DMS 273 (cell line): ENCODE results near the gene ZNF789.
"Not testable (repeated sequence)": the region's sequence is repeated elsewhere in the genome, so short reads cannot be mapped to it uniquely, and the experiment has no call there.

Source experiments
- DNase-seq: peaks from one replicate; lab custom pipeline; 2025; ENCODE audit not compliant: unreplicated experiment; lab: John Stamatoyannopoulos, UW

ZNF789 gene

DNA sequence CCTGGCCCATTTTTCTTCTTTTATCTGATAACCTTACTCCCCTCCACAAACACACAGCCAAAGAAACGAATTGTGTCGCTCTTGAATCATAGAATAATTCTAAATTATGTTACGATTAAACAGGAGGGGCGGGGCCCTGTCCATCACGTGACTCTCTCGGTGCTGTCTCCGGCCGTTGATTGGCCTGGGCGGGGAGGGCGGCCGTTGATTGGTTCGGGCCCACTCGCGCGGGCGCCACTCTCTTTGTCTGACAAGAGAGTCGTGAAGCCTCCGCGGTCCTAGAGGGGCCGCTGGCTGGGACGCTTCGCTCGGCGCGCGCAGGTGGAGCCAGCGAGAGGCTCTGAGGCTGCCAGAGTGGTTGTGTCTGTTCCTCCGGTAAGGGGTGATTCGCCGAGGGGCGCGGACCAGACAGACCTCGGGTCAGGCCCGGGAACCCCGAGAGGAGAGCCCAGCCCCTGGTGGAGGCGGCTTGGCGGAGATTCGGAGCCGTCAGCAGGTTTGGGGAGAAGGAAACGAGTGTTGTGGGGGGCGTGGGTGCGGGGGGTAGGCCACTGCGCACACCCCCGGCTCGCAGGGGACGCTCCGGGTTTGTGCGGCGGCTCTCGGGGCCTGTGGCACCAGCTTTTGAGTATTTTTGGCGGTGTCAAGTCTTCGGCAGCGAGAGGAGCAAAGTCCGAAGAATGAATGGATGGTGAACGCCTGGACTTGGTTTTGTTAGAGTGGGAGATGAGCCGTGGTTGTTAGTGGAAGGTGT lies at the start of gene ZNF789:
Gene ZNF789, plus strand, starts transcription at position 330 of the 754 bp plus-strand sequence. CDS start 3,567 bp downstream, outside the sequence.
- peak; percentile 100 for DNase-seq

DNA sequence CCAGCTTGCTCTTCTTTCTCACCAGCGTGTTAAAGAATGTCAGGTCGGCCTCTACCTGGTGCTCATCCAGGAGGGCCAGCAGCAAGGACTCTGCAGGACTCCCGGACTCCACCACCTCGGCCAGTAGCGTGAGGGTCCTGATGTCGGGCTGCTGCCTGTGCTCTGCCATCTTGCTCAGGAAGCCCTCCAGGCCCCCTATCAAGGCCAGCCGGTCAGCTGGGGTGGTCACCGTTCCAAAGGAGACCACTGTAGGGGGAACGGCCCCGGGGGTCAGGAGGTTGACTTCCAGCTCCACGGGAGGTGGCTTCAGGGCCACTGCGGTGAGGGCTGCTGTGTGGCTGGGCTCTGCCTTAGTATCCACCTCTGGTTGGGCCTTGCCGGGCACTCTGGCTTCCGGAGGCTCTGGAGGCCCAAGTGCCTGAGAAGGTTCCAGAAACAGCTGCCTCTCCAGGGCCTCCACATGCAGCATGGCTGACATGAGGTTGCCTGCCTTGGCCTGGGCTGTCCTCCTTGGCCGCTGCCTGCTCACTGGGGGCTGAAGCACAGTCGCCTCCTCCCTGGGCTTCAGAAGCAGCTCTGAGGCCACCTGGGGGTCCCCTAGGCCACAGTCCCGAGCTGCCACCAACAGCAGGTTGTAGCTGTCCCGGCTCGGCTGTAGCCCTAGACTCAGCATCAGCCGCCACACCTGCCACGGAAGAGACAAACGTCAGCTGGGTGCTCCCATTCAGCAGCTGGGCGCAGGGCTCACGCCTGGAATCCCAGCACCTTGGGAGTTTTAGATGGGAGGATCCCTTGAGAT lies 47.6 kb upstream of the ZNF789 start:
- DNase-seq, result no peak

DNA sequence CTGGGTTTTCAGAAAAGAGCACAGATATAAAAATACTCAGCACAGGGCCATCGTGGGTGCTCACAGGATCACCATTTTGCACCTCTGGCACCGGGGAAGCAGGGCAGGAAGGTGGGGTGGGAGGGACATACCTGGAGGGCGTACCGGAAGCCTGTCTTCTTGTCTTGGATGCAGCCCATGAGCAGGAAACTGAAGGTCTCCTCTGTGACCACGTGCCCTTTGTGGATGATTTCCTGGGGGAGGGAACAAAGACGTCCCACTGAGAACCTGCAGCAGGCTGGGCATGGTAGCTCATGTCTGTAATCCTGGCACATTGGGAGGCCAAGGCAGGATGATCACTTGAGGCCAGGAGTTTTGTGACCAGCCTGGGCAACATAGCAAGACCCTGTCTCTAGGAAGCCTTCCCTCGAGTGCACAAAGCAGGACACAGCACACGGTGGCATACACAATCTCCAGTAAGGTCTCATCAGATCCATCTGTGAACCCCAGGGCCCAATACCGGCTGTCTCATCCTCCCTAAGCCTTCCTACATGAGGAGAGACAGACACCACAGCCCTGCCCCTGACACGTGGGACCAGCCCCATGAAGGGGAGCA lies 43.6 kb upstream of the ZNF789 start:
- no peak for DNase-seq

DNA sequence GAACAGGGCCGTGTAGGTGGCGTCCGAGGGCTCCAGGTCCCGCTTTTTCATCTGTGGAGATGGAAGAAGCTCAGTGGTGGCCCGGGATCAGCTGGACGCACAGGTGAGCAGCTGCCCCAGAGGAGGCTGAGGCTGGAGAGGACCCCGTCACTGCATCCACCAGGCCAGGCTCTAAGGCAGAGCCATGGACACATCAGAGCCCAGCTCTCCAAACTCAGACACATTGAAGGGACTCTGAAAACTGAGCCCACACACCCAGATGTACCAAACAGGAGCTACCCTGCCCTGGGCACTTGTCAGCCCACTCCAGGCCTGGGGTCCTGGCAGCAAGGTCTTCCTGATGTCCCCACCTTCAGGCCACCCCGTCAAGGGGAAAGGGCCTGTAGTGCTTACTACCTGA lies 42.9 kb upstream of the ZNF789 start:
- no peak for DNase-seq

DNA sequence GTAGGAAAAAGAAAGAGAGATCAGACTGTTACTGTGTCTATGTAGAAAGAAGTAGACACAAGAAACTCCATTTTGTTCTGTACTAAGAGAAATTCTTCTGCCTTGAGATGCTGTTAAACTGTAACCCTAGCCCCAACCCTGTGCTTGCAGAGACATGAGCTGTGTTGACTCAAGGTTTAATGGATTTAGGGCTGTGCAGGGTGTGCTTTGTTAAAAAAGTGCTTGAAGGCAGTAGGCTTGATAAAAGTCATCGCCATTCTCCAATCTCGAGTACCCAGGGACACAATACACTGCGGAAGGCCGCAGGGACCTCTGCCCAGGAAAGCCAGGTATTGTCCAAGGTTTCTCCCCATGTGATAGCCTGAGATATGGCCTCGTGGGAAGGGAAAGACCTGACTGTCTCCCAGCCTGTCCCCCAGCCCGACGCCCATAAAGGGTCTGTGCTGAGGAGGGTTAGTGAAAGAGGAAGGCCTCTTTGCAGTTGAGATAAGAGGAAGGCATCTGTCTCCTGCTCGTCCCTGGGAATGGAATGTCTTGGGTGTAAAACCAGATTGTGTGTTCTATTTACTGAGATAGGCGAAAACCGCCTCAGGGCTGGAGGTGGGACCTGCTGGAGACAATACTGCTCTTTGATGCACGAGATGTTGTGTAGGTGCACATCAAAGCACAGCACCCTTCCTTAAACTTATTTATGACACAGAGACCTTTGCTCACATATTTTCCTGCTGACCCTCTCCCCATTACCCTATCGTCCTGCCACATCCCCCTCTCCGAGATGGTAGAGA lies 40.7 kb upstream of the ZNF789 start:
- DNase-seq, result not testable (repeated sequence)

DNA sequence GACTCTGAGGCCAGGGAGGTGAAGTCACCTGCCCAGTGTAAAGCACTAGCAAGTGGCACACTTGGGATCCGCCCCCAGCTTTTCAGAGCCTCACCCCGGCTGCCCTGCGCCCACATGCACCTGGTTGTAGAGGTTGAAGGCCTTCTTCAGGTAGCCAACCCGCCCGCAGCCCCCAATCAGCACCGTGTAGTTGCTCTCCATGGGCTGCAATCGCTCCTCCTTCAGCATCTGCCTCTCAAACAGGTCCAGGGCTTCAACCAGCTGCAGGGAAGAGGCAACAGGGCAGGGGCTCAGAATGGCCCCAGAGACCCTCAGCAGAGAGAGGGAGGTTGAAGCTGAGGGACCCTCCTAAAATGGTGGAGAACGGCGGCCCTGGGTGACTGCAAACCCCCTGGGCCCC lies 39.5 kb upstream of the ZNF789 start:
- no peak for DNase-seq

DNA sequence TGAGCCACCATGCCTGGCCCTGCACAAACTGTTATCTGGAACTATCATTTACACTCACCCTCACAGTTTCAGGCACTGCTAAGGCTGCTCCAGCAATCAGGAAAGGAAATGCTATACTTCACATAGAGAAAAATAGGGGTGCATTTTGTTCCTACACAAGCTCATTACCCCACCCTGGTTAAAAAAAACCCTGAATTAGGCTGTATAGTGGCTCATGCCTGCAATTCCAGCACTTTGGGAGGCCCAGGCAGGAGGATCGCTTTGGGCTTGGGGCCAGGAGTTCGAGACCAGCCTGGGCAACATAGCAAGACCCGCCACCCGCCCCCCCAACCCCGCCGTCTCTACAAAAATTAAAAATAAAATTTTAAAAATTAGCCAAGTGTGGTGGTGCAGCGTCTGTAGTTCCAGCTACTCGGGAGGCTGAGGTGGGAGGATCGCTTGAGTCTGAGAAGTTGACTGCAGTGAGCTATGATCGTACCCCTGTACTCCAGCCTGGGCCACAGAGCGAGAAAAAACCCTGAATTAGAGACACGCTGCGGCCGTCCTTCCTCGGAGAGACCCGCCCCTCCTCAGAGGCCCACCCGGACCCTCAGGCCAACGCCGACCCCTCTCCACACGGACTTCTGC lies 34.6 kb upstream of the ZNF789 start:
- DNase-seq, result no peak

DNA sequence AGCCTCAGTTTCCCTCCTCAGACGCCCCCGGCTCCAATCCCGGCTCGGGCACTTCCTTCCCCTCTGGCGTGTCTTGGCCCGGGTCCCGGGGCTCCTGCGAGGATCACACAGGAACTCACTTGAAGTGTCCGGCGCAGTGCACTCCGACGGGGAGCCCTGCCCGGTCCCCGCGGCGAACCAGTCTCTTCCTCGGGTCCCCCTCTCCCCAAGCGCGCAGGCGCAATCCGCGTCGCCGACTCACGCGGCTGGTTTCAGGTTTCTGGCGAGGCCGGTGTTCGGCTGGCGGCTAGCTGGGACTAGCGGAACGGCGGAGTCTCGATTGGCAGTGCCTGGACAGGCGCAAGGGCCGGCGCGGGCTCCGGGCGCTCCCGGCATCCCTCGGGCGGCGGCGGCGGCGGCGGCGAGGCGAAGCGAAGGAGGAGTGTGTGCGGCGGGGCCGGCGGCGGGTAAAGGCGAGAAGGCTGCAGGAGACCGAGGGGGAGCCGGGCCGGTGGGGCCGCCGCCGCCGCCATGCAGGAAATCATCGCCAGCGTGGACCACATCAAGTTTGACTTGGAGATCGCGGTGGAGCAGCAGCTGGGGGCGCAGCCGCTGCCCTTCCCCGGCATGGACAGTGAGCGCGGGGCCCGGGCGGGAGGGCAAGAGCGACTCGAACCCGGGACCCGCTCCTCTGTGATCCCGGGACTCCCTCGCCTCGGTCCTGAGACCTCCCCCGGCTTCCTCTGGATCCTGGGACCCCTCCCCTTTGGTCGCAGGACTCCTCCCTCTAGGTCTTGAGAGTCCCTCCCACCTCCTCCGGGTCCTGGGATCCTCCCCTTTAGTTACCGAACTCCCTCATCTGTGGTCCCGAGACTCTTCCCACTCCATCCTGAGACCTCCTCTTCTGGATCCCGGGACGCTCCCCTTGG lies 33.9 kb upstream of the ZNF789 start, which contains the start of the genes CPSF4 and PTCD1:
Gene CPSF4, plus strand, starts transcription at position 371 of the 908 bp plus-strand sequence. Its CDS starts 140 bp downstream, at position 511.
Gene PTCD1, minus strand, starts transcription at position 226 of the 908 bp plus-strand sequence. CDS start 3,556 bp downstream, outside the sequence.
- DNase-seq, result peak; percentile 99

DNA sequence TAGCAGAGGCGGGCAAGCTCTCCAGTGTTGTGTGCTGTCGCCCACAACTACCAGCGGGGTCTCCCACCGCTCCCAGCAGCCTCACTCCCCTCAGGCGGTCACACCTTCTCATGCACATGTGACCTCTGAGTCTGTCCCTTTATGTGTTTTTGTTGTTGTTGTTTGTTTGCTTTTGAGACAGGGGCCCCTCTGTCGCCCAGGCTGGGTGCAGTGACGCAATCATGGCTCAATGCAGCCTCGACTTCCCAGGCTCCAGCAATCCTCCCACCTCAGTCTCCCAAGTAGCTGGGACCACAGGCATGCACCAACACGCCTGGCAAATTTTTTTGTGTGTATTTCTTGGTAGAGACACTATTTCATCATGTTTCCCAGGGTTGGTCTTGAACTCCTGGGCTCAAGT lies 32.5 kb upstream of the ZNF789 start:
- DNase-seq, result no peak

DNA sequence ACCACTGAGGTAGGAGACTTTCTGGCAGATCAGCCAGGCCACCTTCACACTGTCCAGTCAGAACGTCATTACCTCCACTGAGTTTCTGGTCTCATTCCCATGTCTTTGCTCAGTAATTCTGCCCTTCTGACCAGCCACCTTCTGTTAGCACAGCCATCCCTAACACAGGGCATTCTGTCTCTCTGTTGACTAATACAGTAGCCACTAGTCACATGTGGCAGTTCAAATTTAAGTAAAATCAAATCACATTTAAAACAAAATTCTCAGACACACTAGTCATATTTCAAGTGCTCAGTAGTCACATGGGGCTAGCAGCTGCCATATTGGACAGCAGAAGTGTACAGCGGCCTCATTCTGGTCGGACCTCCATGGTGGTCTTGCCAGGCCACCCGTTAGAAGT lies 26.6 kb upstream of the ZNF789 start:
- no peak for DNase-seq

DNA sequence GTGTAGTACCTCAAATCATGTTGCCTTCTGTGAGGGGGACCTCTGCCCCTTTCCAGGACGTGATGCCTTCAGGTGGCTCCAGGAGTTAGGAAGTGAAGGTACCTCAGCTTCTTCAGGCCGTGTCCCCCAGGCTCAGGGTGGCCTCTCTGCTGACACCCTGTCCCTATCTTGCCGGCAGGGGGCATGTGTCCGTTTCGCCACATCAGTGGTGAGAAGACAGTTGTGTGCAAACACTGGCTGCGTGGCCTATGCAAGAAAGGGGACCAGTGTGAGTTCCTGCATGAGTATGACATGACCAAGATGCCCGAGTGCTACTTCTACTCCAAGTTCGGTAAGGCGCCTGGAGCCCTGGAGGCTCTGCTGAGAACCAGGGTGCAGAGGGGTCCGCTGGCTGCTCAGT lies 24.7 kb upstream of the ZNF789 start:
- DNase-seq, result no peak

DNA sequence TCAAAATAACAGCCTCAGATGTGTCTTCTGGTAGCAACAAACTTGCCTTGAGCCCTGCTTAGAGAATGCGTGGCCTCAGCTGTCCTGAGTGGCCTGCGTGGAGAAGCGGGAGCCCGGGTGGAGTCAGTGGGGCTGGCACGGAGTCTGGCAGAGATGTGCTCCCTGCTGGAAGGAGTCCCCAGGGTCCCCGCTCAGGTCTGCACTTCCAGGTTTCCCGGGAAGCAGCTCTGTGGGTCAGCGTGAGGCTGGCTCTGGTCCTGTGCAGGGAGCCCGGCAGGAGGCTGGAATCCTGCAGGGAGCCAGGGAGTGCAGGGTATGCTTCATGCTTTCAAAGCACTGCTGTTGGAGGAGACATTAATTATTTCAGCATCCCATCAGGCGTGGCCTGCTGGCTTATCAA lies 23.8 kb upstream of the ZNF789 start:
- DNase-seq, result no peak

DNA sequence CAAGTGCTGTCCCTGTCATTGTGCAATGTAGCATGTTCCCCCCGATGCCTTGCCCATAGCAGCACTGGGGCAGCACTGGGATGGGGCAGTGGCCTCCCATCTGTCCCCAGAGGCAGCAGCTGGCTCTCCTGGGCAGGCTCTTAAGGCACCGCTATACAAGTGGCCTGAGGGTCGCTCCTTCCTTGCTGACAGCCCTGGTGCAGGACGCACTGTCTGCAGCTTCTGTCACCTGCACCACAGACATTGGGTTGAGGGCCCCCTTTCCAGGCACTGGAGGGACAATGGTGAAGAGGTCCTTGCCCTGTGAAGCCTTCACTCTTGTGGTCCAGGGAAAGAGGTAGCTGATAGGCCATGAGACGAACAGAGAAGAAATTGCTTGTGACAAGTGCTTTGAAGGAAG lies 23.4 kb upstream of the ZNF789 start:
- DNase-seq, result no peak

DNA sequence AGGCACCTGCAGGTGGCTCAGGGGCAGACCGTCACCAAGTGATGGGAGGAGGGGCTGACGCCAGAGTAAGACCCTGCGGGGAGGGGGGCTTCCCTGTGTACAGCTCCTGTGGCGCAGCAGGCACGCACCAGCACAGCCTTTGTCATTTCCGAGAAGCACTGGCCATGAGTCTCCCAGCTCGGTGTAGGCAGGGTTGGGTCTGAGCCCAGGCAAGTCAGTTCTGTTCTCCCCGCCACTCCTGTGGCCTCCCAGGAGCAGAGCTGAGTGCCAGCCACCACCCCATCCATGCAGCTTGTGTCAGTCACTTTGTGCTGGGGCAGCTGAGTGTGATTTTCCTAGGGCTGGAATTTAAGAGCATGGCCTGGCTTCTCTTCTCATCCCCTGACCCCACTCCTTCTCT lies 20.8 kb upstream of the ZNF789 start:
- no peak for DNase-seq

DNA sequence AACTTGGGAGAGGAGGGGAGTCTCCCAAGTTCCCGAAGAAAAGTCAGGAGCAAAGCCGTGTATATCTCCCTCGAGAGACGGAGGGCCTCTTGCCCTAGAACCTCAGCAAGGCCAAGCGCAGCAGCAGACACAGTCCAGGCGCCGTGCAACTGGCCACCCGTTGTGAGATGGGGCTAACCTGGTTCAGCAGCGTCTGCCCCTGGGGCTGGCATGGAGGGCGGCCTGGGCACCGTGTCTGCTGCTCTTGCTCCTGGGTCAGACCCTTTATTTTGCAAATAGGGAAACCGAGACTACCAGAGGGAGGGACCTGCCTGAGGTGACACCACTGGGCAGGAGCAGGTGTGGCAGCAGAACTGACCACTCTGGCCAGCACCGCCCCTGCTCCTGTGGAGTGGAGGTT lies 20.1 kb upstream of the ZNF789 start:
- DNase-seq, result no peak

DNA sequence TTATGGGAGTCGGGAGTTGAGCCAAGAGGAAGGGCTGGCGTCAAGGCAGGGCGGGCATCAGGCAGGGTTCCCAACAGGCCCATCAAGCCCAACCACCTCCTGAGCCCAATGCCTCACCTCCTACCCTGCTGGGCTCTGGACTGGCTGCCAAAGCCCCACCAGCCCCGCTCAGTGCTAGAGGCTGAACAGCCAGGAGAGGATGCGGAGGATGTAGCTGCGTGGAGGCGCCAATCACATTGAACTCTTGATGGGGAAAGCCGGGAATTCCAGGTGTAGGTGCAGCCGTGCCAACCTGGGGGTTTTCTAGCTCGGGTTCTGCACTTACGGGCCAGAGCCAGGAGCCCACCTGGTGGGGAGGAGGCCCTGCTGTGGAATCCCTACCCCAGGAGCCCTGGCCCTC lies 19.6 kb upstream of the ZNF789 start:
- DNase-seq, result peak; percentile 33

DNA sequence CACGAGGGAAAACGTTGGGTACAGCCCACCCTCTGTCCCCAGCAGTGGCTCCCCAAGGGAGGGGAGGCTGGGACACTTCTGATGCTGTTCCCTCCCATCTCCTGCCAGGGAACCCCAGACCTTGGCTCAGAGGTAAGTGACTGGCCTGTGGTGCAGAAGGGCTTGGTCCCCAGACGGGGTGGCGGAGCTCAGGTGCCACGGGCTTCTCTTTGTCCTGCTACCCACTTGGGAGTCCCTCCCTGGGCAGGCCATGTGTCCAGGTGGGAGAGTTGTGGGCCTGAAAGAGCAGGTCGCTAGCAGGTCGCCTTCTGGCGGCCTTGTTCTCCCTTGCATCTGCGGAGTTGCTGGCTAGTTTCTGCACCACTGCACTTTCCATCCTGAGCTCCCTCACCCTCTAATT lies 16.8 kb upstream of the ZNF789 start:
- peak; percentile 42 for DNase-seq

DNA sequence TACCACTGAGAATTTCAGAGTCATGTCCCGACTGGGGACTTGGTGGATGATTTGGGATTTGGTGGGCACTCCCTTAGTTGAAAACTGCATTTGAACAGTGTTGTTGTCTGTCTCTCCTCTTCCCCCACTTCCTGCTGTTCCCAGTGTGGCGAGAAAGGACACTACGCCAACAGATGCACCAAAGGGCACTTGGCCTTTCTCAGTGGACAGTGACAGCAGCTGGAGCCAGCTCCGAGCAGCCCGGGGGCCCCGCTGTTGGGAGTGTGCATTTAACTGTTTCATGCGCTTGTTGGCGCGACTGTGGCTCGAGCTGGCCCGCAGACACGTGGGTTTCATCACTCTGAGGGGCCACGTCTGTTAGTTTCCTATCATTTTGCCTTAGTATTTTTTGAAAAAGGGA lies 16.4 kb upstream of the ZNF789 start:
- DNase-seq, result peak; percentile 44

DNA sequence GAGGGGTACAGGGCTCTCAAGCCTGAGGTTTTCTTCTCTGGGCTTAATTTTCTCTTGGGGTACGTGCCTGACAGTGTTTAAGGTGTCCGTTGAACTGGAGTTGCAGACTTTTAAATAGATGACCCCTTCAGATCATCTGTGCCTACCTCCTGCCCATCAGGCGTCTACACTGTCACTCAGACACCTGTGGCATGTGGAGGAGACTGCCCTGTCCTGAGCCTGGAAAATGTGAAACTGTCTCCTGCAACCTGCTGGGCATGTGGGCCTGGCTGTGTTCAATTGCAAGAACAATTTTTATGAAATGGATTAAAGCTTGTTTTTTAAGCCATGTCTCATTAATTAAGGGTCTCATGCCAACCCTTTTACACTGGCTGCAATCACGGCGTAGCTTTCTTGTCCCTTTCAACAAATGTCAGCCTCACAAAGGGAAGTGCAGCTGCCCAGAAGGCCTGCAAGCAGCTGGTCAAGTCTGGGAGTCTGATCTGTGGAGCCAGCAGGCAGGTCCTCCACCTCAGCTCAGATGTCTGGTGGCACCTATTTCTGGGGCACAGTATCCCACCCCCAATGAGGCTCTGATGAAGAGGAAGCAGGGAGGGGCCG lies 15.5 kb upstream of the ZNF789 start:
- DNase-seq, result no peak
